ENCODE measurements around the gene ATP2B3.

DNA sequence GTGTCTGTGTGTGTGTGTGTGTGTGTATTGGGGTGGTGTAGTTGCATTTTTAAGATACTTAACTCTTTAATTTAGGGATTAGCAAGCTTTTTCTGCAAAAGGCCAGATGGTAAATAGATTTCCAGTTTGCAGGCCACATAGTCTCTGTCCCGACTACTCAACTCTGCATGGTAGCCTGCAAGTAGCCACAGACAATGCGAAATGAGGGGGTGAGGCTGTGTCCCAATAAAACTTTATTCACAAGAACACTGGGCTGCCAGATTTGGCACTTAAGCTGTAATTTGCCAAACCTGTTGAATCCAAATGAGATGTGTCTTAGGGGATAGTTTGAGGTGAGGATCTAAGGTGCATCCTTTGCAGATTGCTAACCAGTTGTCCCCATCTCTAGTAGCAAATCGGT is 6.8 kb downstream of the ATP2B3 start:
- TF ChIP-seq GATA2 (IDR thresholded peaks at IDR 0.05; ENCODE audit: low read depth, low read length) (no peak), GATA3 (IDR thresholded peaks at IDR 0.05; ENCODE audit: low read depth, low read length) (no peak)
